SW480 (cell line): ENCODE measurements around the gene SAMD4A.

Source experiments
- DNase-seq: peaks from one replicate; pipeline ENCODE4 v3.0.0-alpha.2; 2016; ENCODE audit warnings: low spot score

The SAMD4A gene

GRCh38 chr14:54706769-54707168, 139.8 kb downstream of the SAMD4A start:
- DNase-seq: no peak

- DNase-seq: no peak
Observed at GRCh38 chr14:54708161-54708560, 141.2 kb downstream of the SAMD4A start.

- no peak for DNase-seq
Observed at GRCh38 chr14:54708982-54709381, 142.1 kb downstream of the SAMD4A start.

GRCh38 chr14:54709444-54709843, 142.5 kb downstream of the SAMD4A start:
- peak; percentile 5 for DNase-seq

- no peak for DNase-seq
Observed at GRCh38 chr14:54709867-54710266, 142.9 kb downstream of the SAMD4A start.

- no peak for DNase-seq
Observed at GRCh38 chr14:54711312-54711711, 144.4 kb downstream of the SAMD4A start.

GRCh38 chr14:54711812-54712464, 145.0 kb downstream of the SAMD4A start:
- DNase-seq: no peak

- no peak for DNase-seq
Observed at GRCh38 chr14:54712465-54713200, 145.7 kb downstream of the SAMD4A start.

- no peak for DNase-seq
Observed at GRCh38 chr14:54713379-54713778, 146.5 kb downstream of the SAMD4A start.

- DNase-seq: no peak
Observed at GRCh38 chr14:54715239-54715638, 148.3 kb downstream of the SAMD4A start.

- DNase-seq: no peak
Observed at GRCh38 chr14:54715811-54716210, 148.9 kb downstream of the SAMD4A start.

GRCh38 chr14:54716862-54717261, 149.9 kb downstream of the SAMD4A start:
- no peak for DNase-seq

- DNase-seq: no peak
Observed at GRCh38 chr14:54718046-54718445, 151.1 kb downstream of the SAMD4A start.

GRCh38 chr14:54719406-54719805, 152.5 kb downstream of the SAMD4A start:
- DNase-seq: no peak

- DNase-seq: peak; percentile 23
Observed at GRCh38 chr14:54722791-54723432, 156.0 kb downstream of the SAMD4A start.

- DNase-seq: no peak
Observed at GRCh38 chr14:54724123-54724522, 157.2 kb downstream of the SAMD4A start.

- DNase-seq: no peak
Observed at GRCh38 chr14:54724676-54725325, 157.9 kb downstream of the SAMD4A start.

GRCh38 chr14:54725998-54726397, 159.1 kb downstream of the SAMD4A start:
- no peak for DNase-seq

- no peak for DNase-seq
Observed at GRCh38 chr14:54727929-54728328, 161.0 kb downstream of the SAMD4A start.

GRCh38 chr14:54728700-54729527, 162.0 kb downstream of the SAMD4A start:
- no peak for DNase-seq

- DNase-seq: no peak
Observed at GRCh38 chr14:54730156-54730961, 163.4 kb downstream of the SAMD4A start.
